OCI-LY3 (cell line): ENCODE results near the gene RCE1.

Source experiments
- H2AFZ ChIP-seq: fragments of 200-600, 300-600 bp; shearing (Covaris generic); 2 replicates; pipeline ENCODE4 v1.6.0; 2014; ENCODE audit warnings: antibody characterized with exemption, low read depth, low read length
- H3K27ac ChIP-seq: fragments of 200-600, 300-600 bp; sonication (generic); 2 replicates; pipeline ENCODE4 v1.5.1; 2014; ENCODE audit warnings: mild to moderate bottlenecking, low read length, moderate library complexity, mixed read lengths
- H3K27me3 ChIP-seq: fragments of 200-600, 300-600 bp; sonication (generic); 2 replicates; pipeline ENCODE4 v1.6.1; 2014; ENCODE audit warnings: low read depth, low read length, mixed read lengths
- H3K36me3 ChIP-seq: fragments of 200-600, 300-600 bp; sonication (generic); replicated peaks from 2 replicates; pipeline ENCODE3; 2014; ENCODE audit warnings: low read depth, low read length, mixed read lengths
- H3K4me1 ChIP-seq: fragments of 300-600, 200-600 bp; sonication (generic); 2 replicates; pipeline ENCODE4 v1.6.1; 2014; ENCODE audit warnings: low read length, mixed read lengths
- H3K4me2 ChIP-seq: fragments of 200-600, 300-600 bp; sonication (generic); 2 replicates; pipeline ENCODE4 v1.6.1; 2014; ENCODE audit warnings: low read length, mixed read lengths
- H3K4me3 ChIP-seq: fragments of 300-600, 200-600 bp; sonication (generic); 2 replicates; pipeline ENCODE4 v1.5.1; 2014; ENCODE audit warnings: antibody characterized with exemption, mild to moderate bottlenecking, low read length, moderate library complexity
- H3K79me2 ChIP-seq: fragments of 300-600, 200-600 bp; shearing (Covaris generic); 2 replicates; pipeline ENCODE4 v1.6.1; 2014; ENCODE audit warnings: mild to moderate bottlenecking, low read length, mixed read lengths
- H3K9ac ChIP-seq: fragments of 300-600, 200-600 bp; shearing (Covaris generic); 2 replicates; pipeline ENCODE4 v1.6.0; 2014; ENCODE audit warnings: mild to moderate bottlenecking, low read length, moderate library complexity
- H3K9me3 ChIP-seq: fragments of 200-600, 300-600 bp; shearing (Covaris generic); 2 replicates; pipeline ENCODE4 v1.6.1; 2014; ENCODE audit warnings: low read length, mixed read lengths; ENCODE audit not compliant: insufficient read depth
- H4K20me1 ChIP-seq: fragments of 200-600, 300-600 bp; sonication (generic); 2 replicates; pipeline ENCODE4 v1.6.1; 2016; ENCODE audit warnings: low read length, mixed read lengths; ENCODE audit not compliant: insufficient read depth
- EZH2phosphoT487 ChIP-seq: fragments of 200-600 bp; shearing (Covaris generic); IDR thresholded peaks from 2 replicates; pipeline ENCODE4 v1.6.1; 2018; ENCODE audit warnings: antibody characterized with exemption, mixed run types, low read depth
- TF ChIP-seq, protein P1 (sequence below): fragments of 200-600, 300-600 bp; sonication (generic); IDR thresholded peaks from 2 replicates; pipeline ENCODE4 v1.5.1; 2014; ENCODE audit warnings: antibody characterized with exemption, low read length, low read depth

The RCE1 gene

DNA sequence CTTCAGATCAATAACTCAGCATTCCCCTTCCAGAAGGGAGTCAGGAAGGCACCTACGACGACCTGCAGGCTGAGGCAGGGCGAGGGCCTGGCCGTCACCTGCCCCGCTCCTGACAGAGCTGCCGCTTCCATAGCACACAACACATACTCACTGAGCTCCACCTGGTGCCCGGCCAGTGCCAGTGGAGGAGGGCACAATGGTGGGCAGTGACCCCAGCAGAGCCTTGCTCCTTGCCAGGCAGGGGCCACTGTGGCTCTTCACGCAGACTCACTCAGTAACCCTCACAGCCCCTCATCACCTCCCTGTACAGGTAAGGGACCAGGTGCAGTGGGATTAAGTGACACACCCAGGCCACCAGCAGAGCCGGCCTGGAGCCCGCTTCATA lies 38.2 kb downstream of the RCE1 start:
- no peak overlapping the region for H2AFZ ChIP-seq
- H3K4me1 ChIP-seq: peaks cover 14% of the 10 kb centered on the region
- no peaks in the 10 kb centered on the region for H4K20me1 ChIP-seq
- H3K36me3 ChIP-seq: no peaks in the 10 kb centered on the region
- no peak overlapping the region for H3K4me3 ChIP-seq
- no peak overlapping the region for H3K27ac ChIP-seq
- TF ChIP-seq EZH2phosphoT487: no peak
- TF ChIP-seq, protein P1, sequence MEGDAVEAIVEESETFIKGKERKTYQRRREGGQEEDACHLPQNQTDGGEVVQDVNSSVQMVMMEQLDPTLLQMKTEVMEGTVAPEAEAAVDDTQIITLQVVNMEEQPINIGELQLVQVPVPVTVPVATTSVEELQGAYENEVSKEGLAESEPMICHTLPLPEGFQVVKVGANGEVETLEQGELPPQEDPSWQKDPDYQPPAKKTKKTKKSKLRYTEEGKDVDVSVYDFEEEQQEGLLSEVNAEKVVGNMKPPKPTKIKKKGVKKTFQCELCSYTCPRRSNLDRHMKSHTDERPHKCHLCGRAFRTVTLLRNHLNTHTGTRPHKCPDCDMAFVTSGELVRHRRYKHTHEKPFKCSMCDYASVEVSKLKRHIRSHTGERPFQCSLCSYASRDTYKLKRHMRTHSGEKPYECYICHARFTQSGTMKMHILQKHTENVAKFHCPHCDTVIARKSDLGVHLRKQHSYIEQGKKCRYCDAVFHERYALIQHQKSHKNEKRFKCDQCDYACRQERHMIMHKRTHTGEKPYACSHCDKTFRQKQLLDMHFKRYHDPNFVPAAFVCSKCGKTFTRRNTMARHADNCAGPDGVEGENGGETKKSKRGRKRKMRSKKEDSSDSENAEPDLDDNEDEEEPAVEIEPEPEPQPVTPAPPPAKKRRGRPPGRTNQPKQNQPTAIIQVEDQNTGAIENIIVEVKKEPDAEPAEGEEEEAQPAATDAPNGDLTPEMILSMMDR: peak; percentile 5; the same call in 1 of the 2 replicates
- no peaks in the 10 kb centered on the region for H3K9me3 ChIP-seq
- peaks cover 6% of the 10 kb centered on the region; the same call in 1 of the 2 replicates for H3K27me3 ChIP-seq
- no peak overlapping the region for H3K9ac ChIP-seq
- H3K79me2 ChIP-seq: no peaks in the 10 kb centered on the region
- no peak overlapping the region for H3K4me2 ChIP-seq

DNA sequence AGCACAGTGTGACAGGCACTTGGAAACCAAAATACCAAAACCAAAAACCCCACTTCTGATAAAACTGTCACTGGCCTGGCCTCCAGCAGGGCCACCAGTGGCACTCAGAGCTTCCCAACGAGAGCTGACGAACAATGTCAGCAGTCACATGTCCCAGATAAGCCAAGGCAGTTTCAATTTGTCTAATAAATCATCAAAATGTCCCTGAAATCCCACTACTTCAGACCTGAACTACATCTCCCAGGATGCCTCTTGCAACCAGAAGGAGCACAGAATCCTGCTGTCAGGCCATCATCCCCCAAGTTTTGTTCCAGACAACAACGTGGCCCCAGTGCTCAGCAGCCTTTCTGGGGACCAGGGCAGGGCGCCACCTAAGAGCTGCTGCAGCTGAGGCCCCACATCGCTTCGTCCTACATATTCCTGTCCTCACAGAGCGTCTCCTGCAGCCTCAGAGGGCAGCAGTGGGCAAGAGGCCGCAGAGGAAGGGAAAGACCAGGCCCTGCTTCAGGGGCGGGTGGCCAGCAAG lies 38.7 kb downstream of the RCE1 start:
- no peak overlapping the region for H3K27ac ChIP-seq
- H3K4me3 ChIP-seq: no peak overlapping the region
- no peak overlapping the region for H2AFZ ChIP-seq
- no peak overlapping the region for H3K4me2 ChIP-seq
- no peaks in the 10 kb centered on the region for H3K36me3 ChIP-seq
- no peaks in the 10 kb centered on the region for H3K79me2 ChIP-seq
- H3K9ac ChIP-seq: no peak overlapping the region
- peaks cover 14% of the 10 kb centered on the region for H3K4me1 ChIP-seq
- no peak for TF ChIP-seq EZH2phosphoT487
- TF ChIP-seq, protein P1: no peak
- no peaks in the 10 kb centered on the region for H4K20me1 ChIP-seq
- H3K27me3 ChIP-seq: peaks cover under 1% of the 10 kb centered on the region; the same call in 1 of the 2 replicates
- H3K9me3 ChIP-seq: no peaks in the 10 kb centered on the region

DNA sequence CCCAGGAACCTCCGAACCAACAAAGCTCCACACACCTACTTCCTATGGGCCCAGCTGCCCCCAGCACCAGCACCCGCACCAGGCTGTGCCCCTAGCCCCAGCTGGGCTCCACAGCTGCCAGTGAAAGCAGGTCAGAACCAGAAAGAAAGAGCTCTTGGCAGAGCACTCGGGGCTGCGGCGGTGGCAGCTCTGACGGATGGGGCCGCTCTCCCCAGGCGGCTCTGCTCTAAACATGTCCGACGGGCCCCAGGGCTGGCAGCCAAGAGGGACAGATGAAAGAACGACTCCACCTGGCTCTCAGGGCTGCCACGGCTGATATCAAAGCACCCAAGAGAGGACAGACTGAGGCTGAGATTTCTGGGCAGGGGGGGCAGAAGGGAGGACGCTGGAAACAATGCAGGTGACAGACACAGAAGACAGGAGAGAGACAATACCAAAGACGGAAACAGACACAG lies 39.3 kb downstream of the RCE1 start:
- TF ChIP-seq, protein P1: no peak
- no peak for TF ChIP-seq EZH2phosphoT487
- Histone ChIP-seq H3K4me1 (peaks cover 14% of the 10 kb centered on the region), H3K4me3 (no peak overlapping the region), H3K9me3 (no peaks in the 10 kb centered on the region), H3K79me2 (no peaks in the 10 kb centered on the region), H4K20me1 (no peaks in the 10 kb centered on the region), H3K9ac (no peak overlapping the region), H3K27me3 (no peaks in the 10 kb centered on the region), H3K36me3 (no peaks in the 10 kb centered on the region), H3K4me2 (no peak overlapping the region), H3K27ac (no peak overlapping the region), H2AFZ (no peak overlapping the region)

DNA sequence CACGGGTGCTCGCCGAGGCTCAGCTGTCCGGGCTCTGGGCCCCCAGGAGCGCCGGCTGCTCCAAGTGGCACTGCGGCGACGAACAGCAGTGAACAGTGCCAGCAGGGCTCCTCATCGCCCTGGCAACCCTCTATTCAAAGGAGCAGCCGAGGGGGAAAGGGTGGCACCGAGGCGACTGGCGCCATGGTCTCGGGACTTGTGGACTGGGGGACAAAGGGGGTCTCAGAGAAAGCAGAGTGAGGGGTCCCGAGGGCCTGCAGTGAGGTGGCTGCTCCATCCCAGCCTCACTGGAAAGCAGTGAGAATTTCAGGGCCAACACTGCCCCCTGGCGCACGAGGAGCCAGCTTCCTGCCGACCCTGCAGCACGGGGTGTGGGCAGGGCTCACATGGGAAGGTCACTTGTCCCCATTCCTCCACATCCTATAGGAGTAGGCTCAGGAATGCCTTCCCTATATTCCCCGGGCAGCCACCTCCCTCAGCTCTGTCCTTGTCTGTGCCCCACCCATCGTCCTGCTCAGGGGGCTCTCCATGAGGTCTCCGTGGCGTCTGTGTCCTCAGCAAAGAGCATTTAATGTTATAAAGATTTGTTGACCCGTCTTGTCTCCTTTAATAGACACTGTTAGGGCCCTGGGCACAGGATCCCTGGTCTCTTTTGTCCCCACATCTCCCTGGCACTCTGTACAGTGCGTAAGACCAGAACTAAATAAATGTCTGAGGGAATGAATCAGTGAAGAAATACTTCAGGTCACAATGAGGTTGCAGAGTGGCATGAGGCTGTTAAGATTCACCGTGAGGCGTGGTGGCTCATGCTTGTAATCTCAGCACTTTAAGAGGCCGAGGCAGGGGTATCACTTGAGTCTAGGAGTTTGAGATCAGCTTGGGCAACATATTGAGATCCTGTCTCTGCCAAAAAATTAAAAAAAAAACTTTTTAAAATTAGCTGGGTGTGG lies 40.0 kb downstream of the RCE1 start:
- H2AFZ ChIP-seq: peak overlapping the region; percentile 80
- H3K4me2 ChIP-seq: peak overlapping the region; percentile 11
- H3K4me1 ChIP-seq: peaks cover 14% of the 10 kb centered on the region
- H4K20me1 ChIP-seq: no peaks in the 10 kb centered on the region
- no peaks in the 10 kb centered on the region for H3K36me3 ChIP-seq
- H3K9me3 ChIP-seq: no peaks in the 10 kb centered on the region
- H3K27me3 ChIP-seq: no peaks in the 10 kb centered on the region
- H3K9ac ChIP-seq: no peak overlapping the region
- H3K4me3 ChIP-seq: no peak overlapping the region
- no peak for TF ChIP-seq EZH2phosphoT487
- TF ChIP-seq, protein P1: peak; percentile 88
- H3K79me2 ChIP-seq: no peaks in the 10 kb centered on the region
- H3K27ac ChIP-seq: no peak overlapping the region
